ENCODE measurements around the gene MYRIP. TPM values are rescaled to one million over a fixed set of nuclear protein-coding genes. Genes with fewer than 3 reads are reported as not detected.

The MYRIP gene
- total and polyA plus RNA-seq, 8 donors: 1.4 to 11.2 (median 7.8) TPM

GRCh38 chr3:40306336-40306735 is 496.9 kb downstream of the MYRIP start:
- Histone ChIP-seq H3K27ac (no peak overlapping the region), H3K4me1 (peaks cover 6 to 7% (median 6%) of the 10 kb centered on the region in 3 donors), H3K27me3 (no peaks in the 10 kb centered on the region), H3K36me3 (no peaks in the 10 kb centered on the region), H3K9me3 (no peaks in the 10 kb centered on the region), H3K4me3 (no peak overlapping the region)
- intact Hi-C loops (cut with DNase I): no loop called here
- 88 to 90% methylated on average over 3 of the region's 3 CpGs for WGBS, 2 donors
- ATAC-seq (no peak), FAIRE-seq (no peak), DNase-seq (no peak)
- no peak for TF ChIP-seq CTCF (IDR thresholded peaks at IDR 0.05)

- WGBS, 2 donors: 54 to 69% methylated on average over 1 of the region's 1 CpG
- DNase-seq (no peak), ATAC-seq (no peak), FAIRE-seq (no peak)
- no peak for TF ChIP-seq CTCF (IDR thresholded peaks at IDR 0.05)
- H3K36me3 ChIP-seq: peaks cover 0 to 6% (median 0%) of the 10 kb centered on the region in 3 donors
- no peaks in the 10 kb centered on the region for H3K9me3 ChIP-seq
- H3K4me1 ChIP-seq: peaks cover 10 to 13% (median 11%) of the 10 kb centered on the region in 3 donors
- no peaks in the 10 kb centered on the region for H3K27me3 ChIP-seq
- intact Hi-C loops (cut with DNase I): no loop called here
- H3K4me3 ChIP-seq: no peak overlapping the region
- no peak overlapping the region for H3K27ac ChIP-seq
Measured at GRCh38 chr3:40307176-40307575, 497.8 kb downstream of the MYRIP start.

- no peak for TF ChIP-seq CTCF (IDR thresholded peaks at IDR 0.05)
- 15 to 18% methylated on average over 20 of the region's 20 CpGs for WGBS, 2 donors
- Histone ChIP-seq H3K9me3 (no peaks in the 10 kb centered on the region), H3K4me3 (peak overlapping the region; percentile 31 to 98 (median 90)), H3K36me3 (peaks cover 0 to 16% (median 0%) of the 10 kb centered on the region in 3 donors), H3K4me1 (peaks cover 10 to 19% (median 13%) of the 10 kb centered on the region in 3 donors), H3K27me3 (no peaks in the 10 kb centered on the region), H3K27ac (peak overlapping the region; percentile 73 to 95 (median 88))
- intact Hi-C loops (cut with DNase I): no loop called here
- FAIRE-seq (no peak), ATAC-seq (peak in 3 of 4 donors; percentile 5 to 11 (median 8)), DNase-seq (no peak)
Measured at GRCh38 chr3:40308725-40309417, 499.5 kb downstream of the MYRIP start.

- Histone ChIP-seq H3K4me3 (peak within 1 kb of the TSS; percentile 73 to 98 (median 90)), H3K27me3 (no peaks in the 10 kb centered on the region), H3K4me1 (peaks cover 10 to 19% (median 13%) of the 10 kb centered on the region in 3 donors), H3K27ac (peak within 1 kb of the TSS; percentile 73 to 95 (median 88)), H3K36me3 (peaks cover 0 to 16% (median 0%) of the 10 kb centered on the region in 3 donors), H3K9me3 (no peaks in the 10 kb centered on the region)
- FAIRE-seq (peak; percentile 75), ATAC-seq (peak; percentile 94 to 98 (median 96)), DNase-seq (peak; percentile 97 to 100 (median 98))
- intact Hi-C loops (cut with DNase I): no loop called here
- 0 to 1% methylated on average over 49 to 50 of the region's 50 CpGs for WGBS, 2 donors
- peak; percentile 84 to 92 (median 89) for TF ChIP-seq CTCF (IDR thresholded peaks at IDR 0.05)
Measured at GRCh38 chr3:40309418-40309924, 500.1 kb downstream of the MYRIP start, which contains the start of gene EIF1B. Gene EIF1B (plus strand): TSS chr3:40309707. CDS start chr3:40309942, 235 bp downstream.

Data from pancreas (tissue), 10 donors.